Lower leg skin (tissue), 4 donors: ENCODE measurements around the gene UBXN11. TPM values are rescaled to one million over a fixed set of nuclear protein-coding genes. Genes with fewer than 3 reads are reported as not detected.
"Not testable (repeated sequence)": the region's sequence is repeated elsewhere in the genome, so short reads cannot be mapped to it uniquely, and the experiment has no call there.

ENCODE experiments used
- DNase-seq, 2 donors: peaks; one replicate each; pipeline ENCODE4 v3.0.0-alpha.2; 2019; ENCODE audit warnings: low spot score in 2 of 2
- H3K4me3 ChIP-seq: fragments of 200-600 bp; sonication (generic); 2 replicates; pipeline ENCODE4 v1.5.1; 2017; ENCODE audit warnings: mild to moderate bottlenecking, low read depth; ENCODE audit not compliant: poor library complexity, severe bottlenecking
- CTCF ChIP-seq, 3 donors: fragments of 450-650 bp; IDR thresholded peaks; one replicate each; pipeline ENCODE4 v1.5.1; 2016; ENCODE audit warnings: antibody characterized with exemption in 3 of 3, mild to moderate bottlenecking in 3 of 3, moderate library complexity in 2 of 3
- POLR2A ChIP-seq, 2 donors: fragments of 450-650 bp; IDR thresholded peaks; one replicate each; pipeline ENCODE4 v1.6.1; 2016 to 2017; ENCODE audit warnings: antibody characterized with exemption in 2 of 2, mild to moderate bottlenecking in 1 of 2, moderate library complexity in 1 of 2
- WGBS, 2 donors: methylation state at CpG; one replicate each; pipeline ENCODE4 v1.1.5; 2018; 5-methylcytosine and 5-hydroxymethylcytosine counted together
- intact Hi-C: fragments of 100-400 bp; cut with DNase I; formaldehyde crosslinking; loops from one replicate; pipeline ENCODE4 v1.15.0; 2023; ENCODE audit warnings: low total_unique reads
- total RNA-seq, 4 donors: library from RNA; depleted of rRNA; stranded (reverse); fragments of >200 nt; gene quantifications; one replicate each; pipeline ENCODE4 v1.1.0, GENCODE V29; 2016

UBXN11 gene
- total RNA-seq, 4 donors from 2014 or later, result 5.1 to 9.6 (median 5.8) TPM

GRCh38 chr1:26315874-26316850 lies 9.7 kb upstream of the UBXN11 start:
- TF ChIP-seq POLR2A (IDR thresholded peaks at IDR 0.05) (no peak), CTCF (IDR thresholded peaks at IDR 0.05) (no peak)
- no peak overlapping the region for H3K4me3 ChIP-seq
- no peak for DNase-seq
- intact Hi-C loops, result no loop called here
- 88 to 94% methylated on average over 8 of the region's 8 CpGs for WGBS, 2 donors

GRCh38 chr1:26314501-26314900 lies 8.1 kb upstream of the UBXN11 start:
- 90 to 92% methylated on average over 5 of the region's 5 CpGs for WGBS, 2 donors
- TF ChIP-seq CTCF (IDR thresholded peaks at IDR 0.05), result no peak
- no peak for TF ChIP-seq POLR2A (IDR thresholded peaks at IDR 0.05)
- intact Hi-C loops, result no loop called here
- H3K4me3 ChIP-seq, result no peak overlapping the region
- no peak for DNase-seq

- intact Hi-C loops, DNase-seq, H3K4me3 ChIP-seq: not testable (repeated sequence)
- WGBS, 2 donors, result 85 to 89% methylated on average over 21 of the region's 21 CpGs
These were observed 1.8 kb upstream of the UBXN11 start for GRCh38 chr1:26307966-26308899.

- no peak overlapping the region for H3K4me3 ChIP-seq
- no peak for TF ChIP-seq CTCF (IDR thresholded peaks at IDR 0.05)
- TF ChIP-seq POLR2A (IDR thresholded peaks at IDR 0.05), result no peak
- 32 to 47% methylated on average over 6 of the region's 6 CpGs for WGBS, 2 donors
These were observed 936 bp upstream of the UBXN11 start for GRCh38 chr1:26307363-26307781.

GRCh38 chr1:26305667-26306289 lies 658 bp downstream of the UBXN11 start:
- no peak for TF ChIP-seq POLR2A (IDR thresholded peaks at IDR 0.05)
- no peak for TF ChIP-seq CTCF (IDR thresholded peaks at IDR 0.05)
- WGBS, 2 donors, result 25 to 39% methylated on average over 8 of the region's 8 CpGs
- intact Hi-C loops, result no loop called here
- DNase-seq, result no peak
- peak overlapping the region; percentile 68 for H3K4me3 ChIP-seq

More at GRCh38 chr1:26307363-26307781, 936 bp upstream of the UBXN11 start:
- intact Hi-C loops, result no loop called here
- DNase-seq, result no peak
